Trophoblast cell (in vitro differentiated cells and primary cell): ENCODE data around the gene IQCK.

ENCODE experiments used
- DNase-seq, 2 donors: peaks; one replicate each; pipeline ENCODE4 v3.0.0-alpha.2; 2016
- H2AFZ ChIP-seq: 2 replicates; pipeline ENCODE4 v1.6.1; 2013; ENCODE audit warnings: low read length, moderate library complexity, mild to moderate bottlenecking; ENCODE audit not compliant: insufficient read depth, poor library complexity
- H2AK5ac ChIP-seq: 2 replicates; pipeline ENCODE4 v1.6.1; 2013; ENCODE audit warnings: mild to moderate bottlenecking, low read length
- H2BK120ac ChIP-seq: 2 replicates; pipeline ENCODE4 v1.6.1; 2013; ENCODE audit warnings: low read length, mild to moderate bottlenecking, moderate library complexity; ENCODE audit not compliant: insufficient read depth, poor library complexity
- H2BK12ac ChIP-seq: 2 replicates; pipeline ENCODE4 v1.6.1; 2013; ENCODE audit warnings: mild to moderate bottlenecking, low read length, moderate library complexity
- H2BK5ac ChIP-seq: 2 replicates; pipeline ENCODE4 v1.6.1; 2013; ENCODE audit warnings: low read length, low read depth, moderate library complexity, mild to moderate bottlenecking; ENCODE audit not compliant: poor library complexity
- H3K14ac ChIP-seq: 2 replicates; pipeline ENCODE4 v1.6.1; 2013; ENCODE audit warnings: mild to moderate bottlenecking, low read length
- H3K18ac ChIP-seq: 2 replicates; pipeline ENCODE4 v1.6.1; 2013; ENCODE audit warnings: mild to moderate bottlenecking, low read length
- H3K23ac ChIP-seq: 2 replicates; pipeline ENCODE4 v1.6.1; 2013; ENCODE audit warnings: low read length
- H3K27ac ChIP-seq: 2 replicates; pipeline ENCODE4 v1.5.1; 2013; ENCODE audit warnings: low read depth, mild to moderate bottlenecking, inconsistent platforms, low read length, moderate library complexity
- H3K27me3 ChIP-seq: 2 replicates; pipeline ENCODE4 v1.6.1; 2013; ENCODE audit warnings: inconsistent platforms, mild to moderate bottlenecking, low read length, moderate library complexity; ENCODE audit not compliant: insufficient read depth
- H3K36me3 ChIP-seq, 2 experiments: 1 replicate in 1 of 2; 2 replicates in 1 of 2; pipeline ENCODE4 v1.6.1; 2013; ENCODE audit warnings: low read length in 2 of 2, mild to moderate bottlenecking in 2 of 2, moderate library complexity in 1 of 2; ENCODE audit not compliant: insufficient read depth in 2 of 2, control insufficient read depth in 1 of 2
- H3K4ac ChIP-seq: 2 replicates; pipeline ENCODE4 v1.6.1; 2013; ENCODE audit warnings: low read depth, mild to moderate bottlenecking, low read length, moderate library complexity
- H3K4me1 ChIP-seq, 2 experiments: 1 replicate in 1 of 2; 2 replicates in 1 of 2; pipeline ENCODE4 v1.6.1; 2013; ENCODE audit warnings: low read length in 2 of 2, mild to moderate bottlenecking in 2 of 2, moderate library complexity in 1 of 2; ENCODE audit not compliant: insufficient read depth in 2 of 2, control insufficient read depth in 1 of 2
- H3K4me2 ChIP-seq: 2 replicates; pipeline ENCODE4 v1.6.1; 2013; ENCODE audit warnings: inconsistent platforms, mild to moderate bottlenecking, low read length, moderate library complexity
- H3K4me3 ChIP-seq: 2 replicates; pipeline ENCODE4 v1.5.1; 2013; ENCODE audit warnings: mild to moderate bottlenecking, low read depth, low read length, inconsistent platforms
- H3K79me1 ChIP-seq: one replicate; pipeline ENCODE4 v1.6.1; 2013; ENCODE audit warnings: low read length
- H3K79me2 ChIP-seq: 2 replicates; pipeline ENCODE4 v1.6.1; 2013; ENCODE audit warnings: low read length, mild to moderate bottlenecking; ENCODE audit not compliant: control insufficient read depth, insufficient read depth, poor library complexity
- H3K9ac ChIP-seq: 2 replicates; pipeline ENCODE4 v1.6.1; 2013; ENCODE audit warnings: mild to moderate bottlenecking, low read length
- H3K9me3 ChIP-seq: 2 replicates; pipeline ENCODE4 v1.6.1; 2013; ENCODE audit warnings: low read depth, mild to moderate bottlenecking, control low read depth, inconsistent platforms, low read length; ENCODE audit not compliant: insufficient read depth
- H4K12ac ChIP-seq: 2 replicates; pipeline ENCODE4 v1.6.1; 2013; ENCODE audit warnings: low read depth, mild to moderate bottlenecking, low read length, moderate library complexity
- H4K8ac ChIP-seq: 2 replicates; pipeline ENCODE4 v1.6.1; 2013; ENCODE audit warnings: low read depth, mild to moderate bottlenecking, low read length, moderate library complexity
- H4K91ac ChIP-seq: one replicate; pipeline ENCODE4 v1.6.1; 2013; ENCODE audit warnings: low read depth, mild to moderate bottlenecking, low read length, moderate library complexity
- WGBS: extraction: QIAGEN DNeasy Blood & Tissue Kit; methylation state at CpG from one replicate; pipeline ENCODE4 v1.1.7; 2013; ENCODE audit warnings: missing lambda C conversion rate; ENCODE audit not compliant: insufficient read length, insufficient coverage; ENCODE audit errors: extremely low coverage; 5-methylcytosine and 5-hydroxymethylcytosine counted together

IQCK gene

DNA sequence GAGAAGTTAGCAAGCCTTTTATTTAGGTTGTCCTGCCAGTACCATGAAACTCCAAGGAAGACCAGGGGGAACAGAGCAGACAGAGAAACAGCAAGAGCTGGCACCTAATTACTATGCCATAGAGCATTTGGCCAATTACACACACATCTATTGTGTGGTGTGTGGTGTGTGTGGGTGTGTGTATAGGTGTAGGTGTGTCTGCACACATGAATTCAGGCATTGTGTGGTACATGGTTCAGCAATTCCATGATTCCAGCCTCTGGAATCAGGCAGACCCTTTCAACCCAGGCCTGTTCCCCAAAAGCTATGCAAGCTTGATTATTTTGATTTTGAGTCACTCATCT, 25.7 kb downstream of the IQCK start:
- H3K27me3 ChIP-seq = no peaks in the 10 kb centered on the region
- H3K4me2 ChIP-seq = no peak overlapping the region
- H3K4me1 ChIP-seq = peaks cover 0 to 1% of the 10 kb centered on the region in 2 experiments
- no peak overlapping the region for H3K9ac ChIP-seq
- H2BK12ac ChIP-seq = no peak overlapping the region
- no peaks in the 10 kb centered on the region for H3K79me1 ChIP-seq
- H3K36me3 ChIP-seq = no peaks in the 10 kb centered on the region
- H3K4me3 ChIP-seq = no peak overlapping the region
- no peak overlapping the region for H2AK5ac ChIP-seq
- no peak overlapping the region for H3K4ac ChIP-seq
- H4K91ac ChIP-seq = no peak overlapping the region
- no peak overlapping the region for H3K27ac ChIP-seq
- no peak for DNase-seq
- no peaks in the 10 kb centered on the region for H3K9me3 ChIP-seq
- no peak overlapping the region for H2BK5ac ChIP-seq
- no peak overlapping the region for H3K23ac ChIP-seq
- H4K12ac ChIP-seq = no peak overlapping the region
- H3K79me2 ChIP-seq = no peaks in the 10 kb centered on the region
- H3K18ac ChIP-seq = no peak overlapping the region
- no peak overlapping the region for H4K8ac ChIP-seq
- no peak overlapping the region for H2AFZ ChIP-seq
- H2BK120ac ChIP-seq = no peak overlapping the region
- H3K14ac ChIP-seq = no peak overlapping the region

- H3K18ac ChIP-seq = no peak overlapping the region
- no peaks in the 10 kb centered on the region for H3K79me2 ChIP-seq
- H3K9me3 ChIP-seq = no peaks in the 10 kb centered on the region
- no peak overlapping the region for H4K12ac ChIP-seq
- no peak overlapping the region for H4K8ac ChIP-seq
- H2BK5ac ChIP-seq = no peak overlapping the region
- H4K91ac ChIP-seq = no peak overlapping the region
- no peaks in the 10 kb centered on the region for H3K36me3 ChIP-seq
- whole genome bisulfite sequencing = no CpG with 5 or more reads among the region's 3 CpGs
- peaks cover 3 to 4% of the 10 kb centered on the region in 2 experiments for H3K4me1 ChIP-seq
- no peaks in the 10 kb centered on the region for H3K79me1 ChIP-seq
- H3K23ac ChIP-seq = no peak overlapping the region
- H3K4me3 ChIP-seq = no peak overlapping the region
- no peak overlapping the region for H3K4me2 ChIP-seq
- no peak overlapping the region for H2AK5ac ChIP-seq
- H2BK12ac ChIP-seq = no peak overlapping the region
- no peak overlapping the region for H3K14ac ChIP-seq
- no peak for DNase-seq
- H3K27ac ChIP-seq = no peak overlapping the region
- H2AFZ ChIP-seq = no peak overlapping the region
- no peak overlapping the region for H3K4ac ChIP-seq
- H3K9ac ChIP-seq = no peak overlapping the region
- no peaks in the 10 kb centered on the region for H3K27me3 ChIP-seq
- H2BK120ac ChIP-seq = no peak overlapping the region
Observed at GRCh38 chr16:19744670-19745069, 26.6 kb downstream of the IQCK start.

GRCh38 chr16:19745286-19746010, 27.4 kb downstream of the IQCK start:
- no peak overlapping the region for H3K27ac ChIP-seq
- H2BK12ac ChIP-seq = no peak overlapping the region
- no peaks in the 10 kb centered on the region for H3K9me3 ChIP-seq
- DNase-seq = no peak
- no peaks in the 10 kb centered on the region for H3K79me1 ChIP-seq
- H3K4me2 ChIP-seq = no peak overlapping the region
- no peak overlapping the region for H3K14ac ChIP-seq
- H3K18ac ChIP-seq = no peak overlapping the region
- no peak overlapping the region for H4K12ac ChIP-seq
- H2AFZ ChIP-seq = no peak overlapping the region
- no peak overlapping the region for H3K23ac ChIP-seq
- H3K36me3 ChIP-seq = no peaks in the 10 kb centered on the region
- H3K4me1 ChIP-seq = peaks cover 3 to 4% of the 10 kb centered on the region in 2 experiments
- no peak overlapping the region for H3K4ac ChIP-seq
- no peak overlapping the region for H2AK5ac ChIP-seq
- no peaks in the 10 kb centered on the region for H3K27me3 ChIP-seq
- no peak overlapping the region for H2BK120ac ChIP-seq
- no peak overlapping the region for H4K91ac ChIP-seq
- H3K9ac ChIP-seq = no peak overlapping the region
- H2BK5ac ChIP-seq = no peak overlapping the region
- WGBS = no CpG with 5 or more reads among the region's 9 CpGs
- H3K4me3 ChIP-seq = no peak overlapping the region
- no peaks in the 10 kb centered on the region for H3K79me2 ChIP-seq
- H4K8ac ChIP-seq = no peak overlapping the region

DNA sequence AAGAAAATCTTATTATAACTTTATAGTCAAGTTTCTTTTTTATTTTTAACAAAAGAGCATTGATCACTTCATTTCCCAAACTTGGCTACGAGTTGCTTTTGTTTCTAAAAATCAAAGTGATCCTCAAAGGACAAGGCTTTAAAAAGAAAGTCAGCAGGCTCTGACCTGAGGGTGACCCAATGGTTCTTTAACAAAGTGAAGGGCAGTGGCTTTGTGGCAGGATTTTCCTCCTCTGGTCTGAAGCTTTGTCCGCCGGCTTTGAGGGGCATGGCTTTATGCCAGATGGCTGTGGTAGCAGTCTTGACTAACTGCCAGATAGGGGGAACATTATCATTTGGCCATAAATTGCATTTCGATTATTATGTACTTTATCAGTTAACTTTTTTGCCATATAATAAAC, 28.5 kb downstream of the IQCK start:
- H3K14ac ChIP-seq = no peak overlapping the region
- no peak overlapping the region for H2BK120ac ChIP-seq
- no peak overlapping the region for H4K8ac ChIP-seq
- no peak overlapping the region for H3K27ac ChIP-seq
- H3K4ac ChIP-seq = no peak overlapping the region
- H3K36me3 ChIP-seq = no peaks in the 10 kb centered on the region
- H2AK5ac ChIP-seq = no peak overlapping the region
- H3K27me3 ChIP-seq = no peaks in the 10 kb centered on the region
- H3K79me1 ChIP-seq = no peaks in the 10 kb centered on the region
- no peak overlapping the region for H3K4me2 ChIP-seq
- no peak overlapping the region for H3K23ac ChIP-seq
- no peak overlapping the region for H2AFZ ChIP-seq
- H3K9ac ChIP-seq = no peak overlapping the region
- DNase-seq = no peak
- H3K4me1 ChIP-seq = peaks cover 3 to 4% of the 10 kb centered on the region in 2 experiments
- H3K4me3 ChIP-seq = no peak overlapping the region
- WGBS = no CpG with 5 or more reads among the region's 4 CpGs
- H3K18ac ChIP-seq = no peak overlapping the region
- H2BK5ac ChIP-seq = no peak overlapping the region
- no peak overlapping the region for H2BK12ac ChIP-seq
- H4K91ac ChIP-seq = no peak overlapping the region
- H3K79me2 ChIP-seq = no peaks in the 10 kb centered on the region
- H3K9me3 ChIP-seq = no peaks in the 10 kb centered on the region
- no peak overlapping the region for H4K12ac ChIP-seq
